ENCODE measurements around the gene SULT2A1.

- TF ChIP-seq CTCF (conservative IDR thresholded peaks at IDR 0.05; ENCODE audit: low read length) = no peak
- TF ChIP-seq EZH2phosphoT487 (IDR thresholded peaks at IDR 0.05; ENCODE audit: borderline replicate concordance) = no peak
These were observed 43.2 kb downstream of the SULT2A1 start for GRCh38 chr19:47842941-47843340.
